Measurements from ENCODE around the gene CD79B.

CD79B gene

DNA sequence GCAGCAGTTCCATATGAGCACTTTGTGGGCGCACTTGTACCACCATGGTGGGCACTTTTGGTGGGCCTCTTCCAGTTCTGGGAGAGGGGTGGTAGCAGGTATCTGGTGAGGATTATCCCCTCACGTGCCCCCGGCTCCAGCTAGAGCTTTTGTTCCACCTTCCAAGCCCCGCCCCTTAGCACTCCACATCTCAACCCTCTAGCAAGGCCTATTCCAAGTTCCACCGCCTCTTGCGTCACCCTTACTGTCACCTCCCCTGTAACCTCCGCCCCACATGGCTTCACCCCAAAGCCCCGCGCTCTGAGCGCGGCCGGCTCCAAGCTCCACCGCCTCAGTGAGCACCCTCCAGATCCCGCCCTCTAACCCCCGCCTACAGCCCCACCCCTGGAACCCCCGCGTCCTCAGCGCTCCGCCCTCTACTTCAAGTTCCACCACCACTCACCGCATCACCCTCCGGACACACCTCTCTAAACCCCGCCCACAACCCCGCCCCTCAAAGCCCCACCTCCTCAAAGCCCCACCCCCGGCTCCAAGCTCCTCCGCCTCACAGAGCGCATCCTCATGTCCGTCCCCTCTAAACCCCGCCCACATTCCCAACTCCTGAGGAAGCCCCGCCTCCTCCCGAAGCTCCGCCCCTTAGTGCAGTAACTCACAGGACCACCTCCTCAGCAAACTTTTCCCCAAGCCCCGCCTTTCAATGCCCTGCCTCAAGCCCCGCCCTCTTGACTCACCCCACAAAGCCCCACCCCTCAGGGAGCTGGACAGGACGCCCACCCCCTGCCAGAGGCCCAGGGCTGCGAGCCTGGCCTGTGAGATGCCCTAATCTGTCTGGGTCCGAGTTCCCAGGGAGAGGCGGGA, 29.5 kb upstream of the CD79B start:
- H3K4me3 ChIP-seq (ENCODE audit: low read depth, low read length) = no peak overlapping the region
- no peak for DNase-seq (ENCODE audit: low read depth)
- TF ChIP-seq, protein P1, sequence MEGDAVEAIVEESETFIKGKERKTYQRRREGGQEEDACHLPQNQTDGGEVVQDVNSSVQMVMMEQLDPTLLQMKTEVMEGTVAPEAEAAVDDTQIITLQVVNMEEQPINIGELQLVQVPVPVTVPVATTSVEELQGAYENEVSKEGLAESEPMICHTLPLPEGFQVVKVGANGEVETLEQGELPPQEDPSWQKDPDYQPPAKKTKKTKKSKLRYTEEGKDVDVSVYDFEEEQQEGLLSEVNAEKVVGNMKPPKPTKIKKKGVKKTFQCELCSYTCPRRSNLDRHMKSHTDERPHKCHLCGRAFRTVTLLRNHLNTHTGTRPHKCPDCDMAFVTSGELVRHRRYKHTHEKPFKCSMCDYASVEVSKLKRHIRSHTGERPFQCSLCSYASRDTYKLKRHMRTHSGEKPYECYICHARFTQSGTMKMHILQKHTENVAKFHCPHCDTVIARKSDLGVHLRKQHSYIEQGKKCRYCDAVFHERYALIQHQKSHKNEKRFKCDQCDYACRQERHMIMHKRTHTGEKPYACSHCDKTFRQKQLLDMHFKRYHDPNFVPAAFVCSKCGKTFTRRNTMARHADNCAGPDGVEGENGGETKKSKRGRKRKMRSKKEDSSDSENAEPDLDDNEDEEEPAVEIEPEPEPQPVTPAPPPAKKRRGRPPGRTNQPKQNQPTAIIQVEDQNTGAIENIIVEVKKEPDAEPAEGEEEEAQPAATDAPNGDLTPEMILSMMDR (IDR thresholded peaks at IDR 0.05; ENCODE audit: low read depth, low read length, missing control alignments) = no peak

DNA sequence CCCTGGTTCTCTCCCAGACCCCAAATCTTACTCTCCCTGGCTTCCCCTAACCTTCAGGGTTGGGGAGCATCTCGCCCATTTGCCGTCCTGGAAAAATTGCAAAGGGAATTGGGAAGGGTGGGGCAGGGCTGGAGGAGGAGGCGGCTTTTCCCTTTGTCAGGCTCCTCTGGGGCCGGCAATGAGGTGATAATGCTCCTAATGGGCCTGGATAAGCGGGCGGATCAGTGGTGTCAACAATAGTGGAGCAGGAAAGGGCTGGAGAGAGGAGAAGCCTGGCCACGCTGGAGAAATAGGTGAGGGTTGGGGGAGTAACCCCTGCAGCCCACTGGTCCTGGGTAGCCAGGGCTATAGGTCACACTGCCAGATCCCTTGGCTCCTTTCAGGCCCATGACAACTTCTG, 28.3 kb upstream of the CD79B start:
- DNase-seq (ENCODE audit: low read depth) = no peak
- TF ChIP-seq, protein P1 (IDR thresholded peaks at IDR 0.05; ENCODE audit: low read depth, low read length, missing control alignments) = no peak
- no peak overlapping the region for H3K4me3 ChIP-seq (ENCODE audit: low read depth, low read length)

DNA sequence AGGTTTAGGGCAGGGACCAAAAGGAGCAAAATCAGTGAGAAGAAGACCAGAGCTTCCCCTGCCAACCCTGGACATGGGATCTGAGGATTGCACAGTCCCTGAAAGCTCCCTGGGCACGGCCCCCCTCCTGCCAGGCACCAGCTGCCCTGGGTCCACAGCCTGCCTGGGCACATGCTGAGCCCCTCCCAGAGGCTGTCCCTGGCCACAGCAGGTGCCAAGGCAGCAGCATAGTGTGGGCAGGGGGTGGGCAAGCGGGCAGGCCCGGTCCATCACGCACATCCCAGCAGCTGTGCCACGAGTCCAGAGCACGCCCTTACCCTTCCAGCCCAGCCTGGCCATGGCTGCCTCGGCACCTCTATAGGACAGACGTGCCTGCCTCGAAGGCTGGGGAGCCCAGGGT, 27.9 kb upstream of the CD79B start:
- TF ChIP-seq, protein P1 (IDR thresholded peaks at IDR 0.05; ENCODE audit: low read depth, low read length, missing control alignments) = no peak
- H3K4me3 ChIP-seq (ENCODE audit: low read depth, low read length) = no peak overlapping the region
- DNase-seq (ENCODE audit: low read depth) = no peak

DNA sequence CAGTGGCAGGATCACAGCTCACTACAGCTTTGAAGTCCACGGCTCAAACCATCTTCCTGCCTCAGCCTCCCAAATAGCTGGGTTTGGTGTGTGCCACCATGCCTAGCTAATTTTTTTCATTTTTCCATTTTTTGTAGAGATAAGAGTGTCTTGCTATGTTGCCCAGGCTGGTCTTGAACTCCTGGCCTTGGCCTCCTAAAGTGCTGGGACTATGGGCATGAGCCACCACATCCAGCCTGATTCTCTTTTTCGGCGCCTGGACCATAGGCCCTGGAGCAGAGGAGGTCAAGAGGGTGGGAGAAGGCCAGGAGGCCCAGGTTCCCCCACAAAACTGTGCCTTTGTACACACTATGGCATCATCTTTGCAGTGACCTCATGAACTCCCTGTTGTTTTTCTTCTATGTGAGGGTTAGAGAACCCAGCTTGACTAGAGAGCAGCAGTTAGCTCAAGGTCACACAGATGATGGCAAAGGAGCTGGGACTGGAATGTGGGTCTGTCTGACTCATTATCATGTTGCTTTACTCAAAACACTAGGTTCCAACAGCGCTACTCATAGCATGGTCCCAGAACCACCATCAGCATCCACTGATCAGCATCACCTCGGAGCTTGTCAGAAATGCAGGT, 24.3 kb upstream of the CD79B start:
- no peak overlapping the region for H3K4me3 ChIP-seq (ENCODE audit: low read depth, low read length)
- no peak for DNase-seq (ENCODE audit: low read depth)
- TF ChIP-seq, protein P1 (IDR thresholded peaks at IDR 0.05; ENCODE audit: low read depth, low read length, missing control alignments) = no peak

DNA sequence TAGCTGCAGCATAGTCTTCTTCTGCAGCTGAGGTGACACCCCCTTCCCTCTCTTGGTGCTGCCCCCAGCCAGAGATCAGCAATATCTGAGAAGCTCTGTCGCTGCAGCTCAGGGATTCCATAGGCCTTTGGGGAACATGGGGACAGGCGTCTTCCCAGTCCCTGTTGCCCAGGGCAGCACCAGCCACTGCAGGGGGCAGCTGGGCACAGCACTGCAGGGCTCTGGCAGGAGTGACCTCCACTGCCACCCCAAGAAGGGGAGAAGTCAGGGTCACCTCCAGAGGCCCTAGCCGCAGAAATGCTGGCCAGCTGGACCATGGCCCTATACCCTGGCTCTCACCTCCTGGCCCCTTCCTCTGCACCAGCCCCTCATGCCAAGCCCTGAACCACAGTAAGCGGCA, 23.7 kb upstream of the CD79B start:
- no peak overlapping the region for H3K4me3 ChIP-seq (ENCODE audit: low read depth, low read length)
- DNase-seq (ENCODE audit: low read depth) = no peak
- TF ChIP-seq, protein P1 (IDR thresholded peaks at IDR 0.05; ENCODE audit: low read depth, low read length, missing control alignments) = no peak

DNA sequence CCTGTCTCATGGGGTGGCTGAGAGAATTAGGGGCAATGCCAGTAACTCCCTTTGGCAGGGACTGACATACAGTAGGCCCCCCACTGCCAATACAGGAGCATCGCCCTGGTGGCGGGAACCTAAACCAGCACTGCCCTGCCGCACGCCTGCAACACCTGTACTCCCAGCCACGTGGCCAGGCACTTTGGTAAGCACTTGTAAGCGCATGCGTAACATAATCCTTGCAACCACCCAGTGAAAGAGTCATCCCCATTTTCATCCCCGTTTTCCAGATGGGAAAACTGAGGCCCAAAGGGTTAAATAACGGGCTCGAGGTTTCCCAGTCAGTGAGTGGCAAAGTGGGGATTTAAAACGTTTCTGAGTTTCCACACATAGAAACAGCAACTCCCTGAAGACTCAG, 23.1 kb upstream of the CD79B start:
- TF ChIP-seq, protein P1 (IDR thresholded peaks at IDR 0.05; ENCODE audit: low read depth, low read length, missing control alignments) = no peak
- no peak for DNase-seq (ENCODE audit: low read depth)
- H3K4me3 ChIP-seq (ENCODE audit: low read depth, low read length) = no peak overlapping the region
